ENCODE data around the gene GDPD4.

Gene GDPD4

GRCh38 chr11:77270921-77271320 lies 30.6 kb downstream of the GDPD4 start:
- no peak for TF ChIP-seq CTCF (conservative IDR thresholded peaks at IDR 0.05; ENCODE audit: control insufficient read depth, insufficient read depth, low read depth, low read length)
- H3K4me3 ChIP-seq (ENCODE audit: control insufficient read depth, low read depth, low read length), result no peak overlapping the region
- no peak for DNase-seq (ENCODE audit: low read depth)

GRCh38 chr11:77269484-77270123 lies 31.9 kb downstream of the GDPD4 start:
- peak; percentile 68 for DNase-seq (ENCODE audit: low read depth)
- H3K4me3 ChIP-seq (ENCODE audit: control insufficient read depth, low read depth, low read length), result no peak overlapping the region

GRCh38 chr11:77267962-77268361 lies 33.5 kb downstream of the GDPD4 start:
- no peak for TF ChIP-seq CTCF (conservative IDR thresholded peaks at IDR 0.05; ENCODE audit: control insufficient read depth, insufficient read depth, low read depth, low read length)
- DNase-seq (ENCODE audit: low read depth), result peak; percentile 92
- no peak overlapping the region for H3K4me3 ChIP-seq (ENCODE audit: control insufficient read depth, low read depth, low read length)

More at GRCh38 chr11:77269484-77270123, 31.9 kb downstream of the GDPD4 start:
- no peak for TF ChIP-seq CTCF (conservative IDR thresholded peaks at IDR 0.05; ENCODE audit: control insufficient read depth, insufficient read depth, low read depth, low read length)

- DNase-seq (ENCODE audit: low read depth), result peak; percentile 63
- TF ChIP-seq CTCF (conservative IDR thresholded peaks at IDR 0.05; ENCODE audit: control insufficient read depth, insufficient read depth, low read depth, low read length), result no peak
Measured at GRCh38 chr11:77266766-77267165, 34.7 kb downstream of the GDPD4 start.

GRCh38 chr11:77262803-77263202 lies 38.7 kb downstream of the GDPD4 start:
- TF ChIP-seq CTCF (conservative IDR thresholded peaks at IDR 0.05; ENCODE audit: control insufficient read depth, insufficient read depth, low read depth, low read length), result no peak
- H3K4me3 ChIP-seq (ENCODE audit: control insufficient read depth, low read depth, low read length), result no peak overlapping the region
- no peak for DNase-seq (ENCODE audit: low read depth)

More at GRCh38 chr11:77266766-77267165, 34.7 kb downstream of the GDPD4 start:
- no peak overlapping the region for H3K4me3 ChIP-seq (ENCODE audit: control insufficient read depth, low read depth, low read length)

- TF ChIP-seq CTCF (conservative IDR thresholded peaks at IDR 0.05; ENCODE audit: control insufficient read depth, insufficient read depth, low read depth, low read length), result no peak
- DNase-seq (ENCODE audit: low read depth), result peak; percentile 68
- no peak overlapping the region for H3K4me3 ChIP-seq (ENCODE audit: control insufficient read depth, low read depth, low read length)
Measured at GRCh38 chr11:77259641-77260040, 41.8 kb downstream of the GDPD4 start.

Measured in fibroblast of mammary gland (primary cell).